ENCODE data around the gene DOP1A. TPM values are rescaled to one million over a fixed set of nuclear protein-coding genes. Genes with fewer than 3 reads are reported as not detected.

The DOP1A gene
- polyA plus RNA-seq, 3 donors = 2.1 to 8.9 (median 2.5) TPM

- intact Hi-C loops (cut with micrococcal nuclease) = no loop called here
- 98% methylated on average over 5 of the region's 5 CpGs for WGBS (ENCODE audit: insufficient coverage)
- no peaks in the 10 kb centered on the region for H3K27me3 Mint-ChIP-seq (ENCODE audit: low read depth in 3 of 3)
- H3K36me3 Mint-ChIP-seq = peaks cover 76 to 83% of the 10 kb centered on the region in 2 donors
- no peaks in the 10 kb centered on the region for H4K20me1 ChIP-seq (ENCODE audit: insufficient read depth, low read length)
- H3K4me2 ChIP-seq (replicated peaks; ENCODE audit: extremely low read depth, low read length, poor library complexity, severe bottlenecking) = no peak overlapping the region
- TF ChIP-seq, protein P1, sequence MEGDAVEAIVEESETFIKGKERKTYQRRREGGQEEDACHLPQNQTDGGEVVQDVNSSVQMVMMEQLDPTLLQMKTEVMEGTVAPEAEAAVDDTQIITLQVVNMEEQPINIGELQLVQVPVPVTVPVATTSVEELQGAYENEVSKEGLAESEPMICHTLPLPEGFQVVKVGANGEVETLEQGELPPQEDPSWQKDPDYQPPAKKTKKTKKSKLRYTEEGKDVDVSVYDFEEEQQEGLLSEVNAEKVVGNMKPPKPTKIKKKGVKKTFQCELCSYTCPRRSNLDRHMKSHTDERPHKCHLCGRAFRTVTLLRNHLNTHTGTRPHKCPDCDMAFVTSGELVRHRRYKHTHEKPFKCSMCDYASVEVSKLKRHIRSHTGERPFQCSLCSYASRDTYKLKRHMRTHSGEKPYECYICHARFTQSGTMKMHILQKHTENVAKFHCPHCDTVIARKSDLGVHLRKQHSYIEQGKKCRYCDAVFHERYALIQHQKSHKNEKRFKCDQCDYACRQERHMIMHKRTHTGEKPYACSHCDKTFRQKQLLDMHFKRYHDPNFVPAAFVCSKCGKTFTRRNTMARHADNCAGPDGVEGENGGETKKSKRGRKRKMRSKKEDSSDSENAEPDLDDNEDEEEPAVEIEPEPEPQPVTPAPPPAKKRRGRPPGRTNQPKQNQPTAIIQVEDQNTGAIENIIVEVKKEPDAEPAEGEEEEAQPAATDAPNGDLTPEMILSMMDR (IDR thresholded peaks at IDR 0.05) = no peak
- no peak overlapping the region for H3K4me3 Mint-ChIP-seq
- H3K9me3 ChIP-seq (replicated peaks in 1 of 2; ENCODE audit: control insufficient read depth in 1 of 2, insufficient read depth in 1 of 2, low read length in 2 of 2) = no peaks in the 10 kb centered on the region
- no peak overlapping the region for H3K4me3 ChIP-seq (replicated peaks in 1 of 3; ENCODE audit: low read depth in 2 of 3, low read length in 3 of 3)
- H2AFZ ChIP-seq (ENCODE audit: insufficient read depth, low read depth, low read length, poor library complexity, severe bottlenecking) = no peak overlapping the region
- H3K27me3 ChIP-seq (ENCODE audit: control insufficient read depth in 2 of 2, insufficient read depth in 2 of 2, low read length in 2 of 2) = no peaks in the 10 kb centered on the region
- no peak overlapping the region for H3K27ac Mint-ChIP-seq
- peaks cover 5% of the 10 kb centered on the region for H3K4me1 Mint-ChIP-seq
- no peak overlapping the region for H3K27ac ChIP-seq (ENCODE audit: low read depth in 1 of 2, low read length in 2 of 2)
- DNase-seq = no peak
- H3K79me2 ChIP-seq (ENCODE audit: insufficient read depth, low read length) = no peaks in the 10 kb centered on the region
- no peaks in the 10 kb centered on the region for H3K9me3 Mint-ChIP-seq
- H3K9ac ChIP-seq (ENCODE audit: insufficient read depth, low read length, poor library complexity, severe bottlenecking) = no peak overlapping the region
- peaks cover 80 to 97% of the 10 kb centered on the region in 2 donors for H3K36me3 ChIP-seq (replicated peaks in 1 of 2; ENCODE audit: control insufficient read depth in 1 of 2, insufficient read depth in 2 of 2, low read length in 2 of 2)
- H3K4me1 ChIP-seq (ENCODE audit: control insufficient read depth in 1 of 2, insufficient read depth in 2 of 2, low read length in 2 of 2) = no peaks in the 10 kb centered on the region
These were observed 59.8 kb downstream of the DOP1A start for GRCh38 chr6:83127258-83127657.

DNA sequence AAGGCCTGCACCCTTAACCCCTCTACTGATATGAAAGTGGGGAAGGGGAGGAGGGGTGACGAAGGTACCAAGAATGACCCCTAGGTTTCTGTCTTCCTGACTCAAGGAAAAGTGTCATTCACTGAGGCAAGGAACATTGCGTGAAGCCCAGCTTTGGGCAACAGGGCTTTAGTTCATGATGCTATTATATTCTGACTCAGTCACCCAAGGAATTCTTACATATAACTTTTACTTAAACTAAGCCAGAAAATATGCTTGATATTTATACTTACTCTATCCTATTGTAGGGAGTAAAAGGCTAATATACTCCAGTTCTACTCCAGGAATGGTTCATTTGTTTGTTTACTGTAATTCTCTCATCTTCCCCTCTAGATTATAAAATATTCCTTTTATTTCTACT, 60.5 kb downstream of the DOP1A start:
- H3K9me3 ChIP-seq (replicated peaks in 1 of 2; ENCODE audit: control insufficient read depth in 1 of 2, insufficient read depth in 1 of 2, low read length in 2 of 2) = no peaks in the 10 kb centered on the region
- Mint-ChIP-seq H3K36me3 (peaks cover 76 to 82% of the 10 kb centered on the region in 2 donors), H3K4me1 (peaks cover 5% of the 10 kb centered on the region), H3K27ac (no peak overlapping the region), H3K9me3 (no peaks in the 10 kb centered on the region), H3K27me3 (ENCODE audit: low read depth in 3 of 3) (no peaks in the 10 kb centered on the region), H3K4me3 (no peak overlapping the region)
- no peak overlapping the region for H3K9ac ChIP-seq (ENCODE audit: insufficient read depth, low read length, poor library complexity, severe bottlenecking)
- H3K4me2 ChIP-seq (replicated peaks; ENCODE audit: extremely low read depth, low read length, poor library complexity, severe bottlenecking) = no peak overlapping the region
- peaks cover 77 to 97% of the 10 kb centered on the region in 2 donors for H3K36me3 ChIP-seq (replicated peaks in 1 of 2; ENCODE audit: control insufficient read depth in 1 of 2, insufficient read depth in 2 of 2, low read length in 2 of 2)
- no CpG with 5 or more reads among the region's 2 CpGs for WGBS (ENCODE audit: insufficient coverage)
- no peaks in the 10 kb centered on the region for H4K20me1 ChIP-seq (ENCODE audit: insufficient read depth, low read length)
- H2AFZ ChIP-seq (ENCODE audit: insufficient read depth, low read depth, low read length, poor library complexity, severe bottlenecking) = no peak overlapping the region
- DNase-seq = no peak
- no peaks in the 10 kb centered on the region for H3K4me1 ChIP-seq (ENCODE audit: control insufficient read depth in 1 of 2, insufficient read depth in 2 of 2, low read length in 2 of 2)
- H3K27me3 ChIP-seq (ENCODE audit: control insufficient read depth in 2 of 2, insufficient read depth in 2 of 2, low read length in 2 of 2) = no peaks in the 10 kb centered on the region
- TF ChIP-seq, protein P1 (IDR thresholded peaks at IDR 0.05) = no peak
- H3K27ac ChIP-seq (ENCODE audit: low read depth in 1 of 2, low read length in 2 of 2) = no peak overlapping the region
- no peak overlapping the region for H3K4me3 ChIP-seq (replicated peaks in 1 of 3; ENCODE audit: low read depth in 2 of 3, low read length in 3 of 3)
- intact Hi-C loops (cut with micrococcal nuclease) = no loop called here
- no peaks in the 10 kb centered on the region for H3K79me2 ChIP-seq (ENCODE audit: insufficient read depth, low read length)
